ENCODE data around the gene RABL3. TPM values are rescaled to one million over a fixed set of nuclear protein-coding genes. Genes with fewer than 3 reads are reported as not detected.

The RABL3 gene
- total RNA-seq, 1 donor from 2014 or later, result 5.7 TPM

DNA sequence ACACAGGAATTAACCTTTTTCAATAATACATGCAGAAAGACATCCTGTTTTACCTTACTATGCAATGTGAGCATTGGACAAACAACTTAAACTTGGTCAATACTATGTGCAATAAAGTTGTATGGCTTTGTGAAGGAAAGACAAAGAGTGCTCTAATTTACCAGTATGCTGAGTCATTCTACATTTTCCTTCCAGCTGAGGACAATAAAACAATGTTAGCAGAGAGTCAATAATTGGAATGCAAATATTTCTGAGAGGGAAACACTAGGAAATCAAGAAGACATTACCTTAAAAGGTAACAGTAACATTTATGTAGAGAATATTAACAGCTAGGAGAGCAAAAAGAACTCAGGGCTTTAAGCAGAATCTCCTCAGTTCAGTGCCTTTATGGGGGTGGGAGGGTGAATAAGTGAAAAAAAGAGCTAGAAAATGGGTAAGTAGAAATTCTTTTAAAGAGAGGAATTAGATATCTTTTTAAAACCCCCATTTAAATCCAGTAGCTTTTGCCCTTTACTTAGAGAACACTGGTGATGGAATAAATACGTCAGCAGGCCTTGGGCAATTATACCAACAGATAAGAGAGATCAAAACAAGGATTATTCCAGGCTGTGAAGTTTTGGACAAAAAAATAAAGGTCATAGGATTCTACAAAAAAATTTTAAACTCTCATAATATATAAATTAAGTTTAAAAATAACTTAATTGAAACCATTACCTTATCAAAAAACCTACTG lies 48.7 kb downstream of the RABL3 start:
- Histone ChIP-seq H3K27ac (ENCODE audit: low read depth, low read length) (no peak overlapping the region), H3K36me3 (ENCODE audit: control insufficient read depth in 3 of 3, insufficient read depth in 3 of 3, low read length in 3 of 3) (peaks cover 3 to 20% (median 8%) of the 10 kb centered on the region in 3 donors), H3K27me3 (ENCODE audit: control insufficient read depth in 3 of 3, insufficient read depth in 3 of 3, low read length in 3 of 3) (no peaks in the 10 kb centered on the region), H3K4me3 (ENCODE audit: low read length in 3 of 3) (no peak overlapping the region), H3K9ac (ENCODE audit: low read depth in 1 of 3, low read length in 3 of 3) (no peak overlapping the region), H3K9me3 (ENCODE audit: control insufficient read depth in 3 of 3, low read length in 3 of 3) (no peaks in the 10 kb centered on the region), H3K4me1 (ENCODE audit: control insufficient read depth in 3 of 3, insufficient read depth in 3 of 3, low read length in 3 of 3) (no peaks in the 10 kb centered on the region)

DNA sequence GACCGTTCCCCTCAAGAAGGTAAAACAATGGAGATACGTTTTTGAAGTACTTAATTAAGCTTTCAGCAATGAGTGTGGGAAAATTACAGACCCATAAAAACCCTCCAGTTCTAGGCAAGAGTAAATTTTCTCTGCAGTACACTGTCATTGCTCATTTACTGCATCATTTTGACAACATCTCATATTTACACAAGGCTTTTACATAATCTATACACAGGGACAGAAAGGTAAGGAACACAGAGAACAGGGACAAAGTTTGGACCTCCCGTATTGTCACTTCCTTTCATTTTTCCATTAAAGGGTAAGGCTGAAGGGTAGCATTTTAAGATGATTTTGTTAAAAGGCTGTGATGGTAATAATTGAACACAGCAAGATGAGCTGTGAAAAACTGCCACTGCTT lies 52.9 kb downstream of the RABL3 start:
- no peak overlapping the region for H3K27ac ChIP-seq (ENCODE audit: low read depth, low read length)

DNA sequence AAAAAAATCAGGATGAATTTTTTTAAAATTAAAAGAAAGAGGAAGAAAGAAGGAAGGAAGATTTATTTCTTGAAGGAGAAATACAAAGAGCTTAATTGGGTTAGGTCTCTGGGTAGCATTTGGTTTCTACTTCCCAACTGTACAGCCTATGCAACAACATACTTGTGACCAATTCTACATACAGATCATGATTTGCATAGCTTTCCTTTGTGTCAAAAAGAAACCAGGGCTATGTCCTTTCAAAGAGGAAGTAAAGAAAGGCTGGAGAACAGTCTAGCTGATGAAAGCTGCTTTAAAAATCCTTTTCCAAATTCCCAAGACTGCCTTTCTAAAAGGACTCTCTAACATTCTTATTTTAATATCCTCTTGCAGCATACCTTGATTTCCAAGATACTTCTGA lies 54.2 kb downstream of the RABL3 start:
- H3K27ac ChIP-seq (ENCODE audit: low read depth, low read length), result no peak overlapping the region
- H3K9ac ChIP-seq (ENCODE audit: low read depth in 1 of 3, low read length in 3 of 3), result no peak overlapping the region
- H3K9me3 ChIP-seq (ENCODE audit: control insufficient read depth in 3 of 3, low read length in 3 of 3), result no peaks in the 10 kb centered on the region
- no peak overlapping the region for H3K4me3 ChIP-seq (ENCODE audit: low read length in 3 of 3)
- H3K27me3 ChIP-seq (ENCODE audit: control insufficient read depth in 3 of 3, insufficient read depth in 3 of 3, low read length in 3 of 3), result no peaks in the 10 kb centered on the region
- no peaks in the 10 kb centered on the region for H3K4me1 ChIP-seq (ENCODE audit: control insufficient read depth in 3 of 3, insufficient read depth in 3 of 3, low read length in 3 of 3)
- peaks cover 3 to 7% (median 5%) of the 10 kb centered on the region in 3 donors for H3K36me3 ChIP-seq (ENCODE audit: control insufficient read depth in 3 of 3, insufficient read depth in 3 of 3, low read length in 3 of 3)

More for the DNA sequence above, 52.9 kb downstream of the RABL3 start:
- Histone ChIP-seq H3K27me3 (ENCODE audit: control insufficient read depth in 3 of 3, insufficient read depth in 3 of 3, low read length in 3 of 3) (no peaks in the 10 kb centered on the region), H3K9me3 (ENCODE audit: control insufficient read depth in 3 of 3, low read length in 3 of 3) (no peaks in the 10 kb centered on the region), H3K4me1 (ENCODE audit: control insufficient read depth in 3 of 3, insufficient read depth in 3 of 3, low read length in 3 of 3) (no peaks in the 10 kb centered on the region), H3K4me3 (ENCODE audit: low read length in 3 of 3) (no peak overlapping the region), H3K36me3 (ENCODE audit: control insufficient read depth in 3 of 3, insufficient read depth in 3 of 3, low read length in 3 of 3) (peaks cover 3 to 7% (median 5%) of the 10 kb centered on the region in 3 donors), H3K9ac (ENCODE audit: low read depth in 1 of 3, low read length in 3 of 3) (no peak overlapping the region)

DNA sequence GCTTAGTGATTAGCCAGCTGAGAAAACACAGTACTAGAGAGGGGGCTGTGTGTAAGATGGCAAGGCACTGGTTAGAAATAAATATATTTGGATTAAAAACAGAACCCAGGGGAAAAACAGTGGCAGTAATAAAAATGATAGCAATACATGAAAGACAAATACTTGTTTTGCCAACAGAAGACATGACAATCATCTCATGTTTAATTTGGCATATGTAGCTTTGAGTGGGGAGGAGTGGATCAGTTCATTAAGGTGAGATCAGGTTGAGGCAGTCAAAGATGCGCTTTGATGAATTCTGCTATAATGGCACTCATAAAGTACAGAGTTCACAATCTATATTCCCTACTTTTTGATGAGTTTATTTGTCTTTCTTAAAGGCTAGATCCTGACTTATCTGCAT lies 56.9 kb downstream of the RABL3 start:
- Histone ChIP-seq H3K4me1 (ENCODE audit: control insufficient read depth in 3 of 3, insufficient read depth in 3 of 3, low read length in 3 of 3) (no peaks in the 10 kb centered on the region), H3K27me3 (ENCODE audit: control insufficient read depth in 3 of 3, insufficient read depth in 3 of 3, low read length in 3 of 3) (no peaks in the 10 kb centered on the region), H3K9me3 (ENCODE audit: control insufficient read depth in 3 of 3, low read length in 3 of 3) (peaks cover 0 to 2% (median 0%) of the 10 kb centered on the region in 3 donors), H3K9ac (ENCODE audit: low read depth in 1 of 3, low read length in 3 of 3) (no peak overlapping the region), H3K27ac (ENCODE audit: low read depth, low read length) (no peak overlapping the region), H3K4me3 (ENCODE audit: low read length in 3 of 3) (no peak overlapping the region), H3K36me3 (ENCODE audit: control insufficient read depth in 3 of 3, insufficient read depth in 3 of 3, low read length in 3 of 3) (peaks cover 3 to 5% (median 5%) of the 10 kb centered on the region in 3 donors)

DNA sequence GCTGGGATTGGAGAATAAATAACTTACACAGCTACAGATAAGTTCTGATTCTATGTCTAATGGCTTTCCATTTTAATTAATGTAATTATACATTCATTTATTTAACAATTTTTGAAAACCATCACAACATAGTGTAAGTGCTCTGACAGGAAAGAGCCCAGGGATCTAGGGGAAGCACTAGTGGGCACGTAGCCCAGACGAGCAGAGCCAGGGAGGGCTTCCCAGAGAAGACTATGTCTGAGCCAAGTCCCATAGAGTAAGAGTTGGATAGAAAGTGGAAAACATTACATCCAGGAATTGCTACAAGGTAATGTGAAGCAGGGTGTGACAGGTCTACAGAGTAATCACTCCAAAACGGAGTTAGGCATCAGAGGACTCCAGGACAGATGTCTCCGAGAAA lies 57.4 kb downstream of the RABL3 start:
- Histone ChIP-seq H3K9ac (ENCODE audit: low read depth in 1 of 3, low read length in 3 of 3) (no peak overlapping the region), H3K27me3 (ENCODE audit: control insufficient read depth in 3 of 3, insufficient read depth in 3 of 3, low read length in 3 of 3) (no peaks in the 10 kb centered on the region), H3K4me3 (ENCODE audit: low read length in 3 of 3) (no peak overlapping the region)

DNA sequence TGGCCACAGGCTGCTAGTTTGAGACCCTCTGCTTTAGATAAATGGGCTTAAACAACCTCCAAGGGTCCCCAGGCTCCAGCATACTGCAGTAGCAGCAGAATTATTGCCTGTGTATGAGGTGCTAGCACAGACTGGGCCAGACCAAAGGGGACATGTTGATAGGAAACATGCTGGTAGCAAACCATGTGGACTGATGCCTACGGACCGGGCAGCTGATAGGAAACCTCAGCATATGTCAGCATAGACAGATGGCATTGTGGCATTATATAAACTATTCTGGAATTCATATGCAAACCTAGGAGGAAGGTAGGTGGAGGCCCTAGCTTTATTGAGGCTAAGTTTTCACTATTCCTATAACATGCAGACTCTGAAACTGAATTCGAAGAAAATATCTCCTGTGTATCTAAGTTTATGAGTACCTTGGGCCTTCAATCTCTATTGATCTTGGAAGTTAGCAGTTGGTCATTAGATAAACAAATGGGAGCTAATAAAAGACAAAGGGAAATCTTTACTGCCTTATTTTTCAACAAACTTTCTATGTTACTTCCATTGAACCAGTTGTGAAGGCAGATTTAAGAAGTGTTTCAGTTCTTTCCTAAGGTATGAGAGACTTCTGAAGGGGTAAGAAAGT lies 58.5 kb downstream of the RABL3 start:
- H3K9me3 ChIP-seq (ENCODE audit: control insufficient read depth in 3 of 3, low read length in 3 of 3), result peaks cover 0 to 2% (median 0%) of the 10 kb centered on the region in 3 donors
- H3K4me1 ChIP-seq (ENCODE audit: control insufficient read depth in 3 of 3, insufficient read depth in 3 of 3, low read length in 3 of 3), result peaks cover 0 to 4% (median under 1%) of the 10 kb centered on the region in 3 donors
- no peak overlapping the region for H3K27ac ChIP-seq (ENCODE audit: low read depth, low read length)
- H3K27me3 ChIP-seq (ENCODE audit: control insufficient read depth in 3 of 3, insufficient read depth in 3 of 3, low read length in 3 of 3), result no peaks in the 10 kb centered on the region
- H3K9ac ChIP-seq (ENCODE audit: low read depth in 1 of 3, low read length in 3 of 3), result no peak overlapping the region
- H3K36me3 ChIP-seq (ENCODE audit: control insufficient read depth in 3 of 3, insufficient read depth in 3 of 3, low read length in 3 of 3), result no peaks in the 10 kb centered on the region
- H3K4me3 ChIP-seq (ENCODE audit: low read length in 3 of 3), result no peak overlapping the region

More for the DNA sequence above, 57.4 kb downstream of the RABL3 start:
- Histone ChIP-seq H3K4me1 (ENCODE audit: control insufficient read depth in 3 of 3, insufficient read depth in 3 of 3, low read length in 3 of 3) (no peaks in the 10 kb centered on the region), H3K27ac (ENCODE audit: low read depth, low read length) (no peak overlapping the region), H3K9me3 (ENCODE audit: control insufficient read depth in 3 of 3, low read length in 3 of 3) (peaks cover 0 to 2% (median 0%) of the 10 kb centered on the region in 3 donors), H3K36me3 (ENCODE audit: control insufficient read depth in 3 of 3, insufficient read depth in 3 of 3, low read length in 3 of 3) (peaks cover 3 to 5% (median 5%) of the 10 kb centered on the region in 3 donors)

DNA sequence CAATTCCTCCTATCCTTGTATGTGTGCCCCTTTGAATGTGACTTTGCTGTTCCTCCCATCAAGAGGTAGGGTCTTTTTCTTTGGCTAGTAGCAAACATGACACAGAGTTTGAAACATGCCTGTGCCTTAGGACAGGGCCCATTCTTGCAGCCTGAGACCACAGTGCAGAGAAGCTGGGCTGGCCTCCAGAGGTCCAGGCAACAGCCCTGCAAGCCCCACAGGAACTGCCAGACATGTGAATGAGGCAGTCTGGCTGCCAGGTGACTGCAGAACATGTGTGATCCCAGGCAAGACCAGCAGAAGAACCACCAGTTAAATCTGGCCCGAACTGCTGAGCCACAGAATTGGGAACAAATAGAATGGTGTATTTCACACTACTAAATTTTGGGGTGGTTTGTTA lies 59.1 kb downstream of the RABL3 start:
- H3K27me3 ChIP-seq (ENCODE audit: control insufficient read depth in 3 of 3, insufficient read depth in 3 of 3, low read length in 3 of 3), result no peaks in the 10 kb centered on the region
- H3K9ac ChIP-seq (ENCODE audit: low read depth in 1 of 3, low read length in 3 of 3), result no peak overlapping the region
- H3K9me3 ChIP-seq (ENCODE audit: control insufficient read depth in 3 of 3, low read length in 3 of 3), result peaks cover 0 to 2% (median 0%) of the 10 kb centered on the region in 3 donors
- H3K4me3 ChIP-seq (ENCODE audit: low read length in 3 of 3), result no peak overlapping the region
- H3K27ac ChIP-seq (ENCODE audit: low read depth, low read length), result no peak overlapping the region
- no peaks in the 10 kb centered on the region for H3K36me3 ChIP-seq (ENCODE audit: control insufficient read depth in 3 of 3, insufficient read depth in 3 of 3, low read length in 3 of 3)
- peaks cover 1 to 9% (median 6%) of the 10 kb centered on the region in 3 donors for H3K4me1 ChIP-seq (ENCODE audit: control insufficient read depth in 3 of 3, insufficient read depth in 3 of 3, low read length in 3 of 3)

DNA sequence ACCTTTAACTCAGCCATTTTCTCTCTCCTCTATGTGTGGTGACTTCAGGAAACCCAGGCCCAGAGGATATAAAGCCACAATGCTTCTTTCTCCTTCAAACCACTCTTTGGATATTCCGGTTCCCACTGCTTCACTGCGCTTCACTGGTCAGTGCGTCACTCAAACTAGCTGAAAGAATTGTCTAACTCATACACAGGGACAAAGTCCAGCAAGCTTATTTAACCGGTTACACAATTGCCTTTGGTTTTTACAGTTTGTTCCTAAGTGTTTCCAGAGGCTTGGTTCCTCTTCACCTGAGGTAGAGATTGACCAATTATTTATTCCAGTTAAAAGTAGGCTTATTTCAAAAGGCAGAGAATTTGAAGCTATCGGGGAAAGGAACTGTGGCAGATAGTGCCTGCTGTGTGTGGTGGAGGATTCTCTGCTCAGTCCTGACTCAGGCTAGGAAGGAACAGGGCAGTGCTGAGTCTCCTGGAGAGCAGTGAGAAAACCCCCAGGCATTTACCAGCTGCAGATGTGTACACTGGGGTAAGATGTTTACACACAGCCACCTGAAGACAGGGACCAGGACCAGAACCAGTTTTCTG lies 60.1 kb downstream of the RABL3 start, which contains the start of gene HGD:
Gene HGD, minus strand, starts transcription at position 145 of the 587 bp plus-strand sequence. Its CDS starts 128 bp downstream, at position 17.
- Histone ChIP-seq H3K4me3 (ENCODE audit: low read length in 3 of 3) (no peak within 1 kb of the TSS), H3K9me3 (ENCODE audit: control insufficient read depth in 3 of 3, low read length in 3 of 3) (peaks cover 0 to 2% (median 0%) of the 10 kb centered on the region in 3 donors), H3K36me3 (ENCODE audit: control insufficient read depth in 3 of 3, insufficient read depth in 3 of 3, low read length in 3 of 3) (no peaks in the 10 kb centered on the region), H3K27ac (ENCODE audit: low read depth, low read length) (no peak within 1 kb of the TSS), H3K4me1 (ENCODE audit: control insufficient read depth in 3 of 3, insufficient read depth in 3 of 3, low read length in 3 of 3) (peaks cover 3 to 11% (median 10%) of the 10 kb centered on the region in 3 donors), H3K9ac (ENCODE audit: low read depth in 1 of 3, low read length in 3 of 3) (no peak within 1 kb of the TSS), H3K27me3 (ENCODE audit: control insufficient read depth in 3 of 3, insufficient read depth in 3 of 3, low read length in 3 of 3) (no peaks in the 10 kb centered on the region)

DNA sequence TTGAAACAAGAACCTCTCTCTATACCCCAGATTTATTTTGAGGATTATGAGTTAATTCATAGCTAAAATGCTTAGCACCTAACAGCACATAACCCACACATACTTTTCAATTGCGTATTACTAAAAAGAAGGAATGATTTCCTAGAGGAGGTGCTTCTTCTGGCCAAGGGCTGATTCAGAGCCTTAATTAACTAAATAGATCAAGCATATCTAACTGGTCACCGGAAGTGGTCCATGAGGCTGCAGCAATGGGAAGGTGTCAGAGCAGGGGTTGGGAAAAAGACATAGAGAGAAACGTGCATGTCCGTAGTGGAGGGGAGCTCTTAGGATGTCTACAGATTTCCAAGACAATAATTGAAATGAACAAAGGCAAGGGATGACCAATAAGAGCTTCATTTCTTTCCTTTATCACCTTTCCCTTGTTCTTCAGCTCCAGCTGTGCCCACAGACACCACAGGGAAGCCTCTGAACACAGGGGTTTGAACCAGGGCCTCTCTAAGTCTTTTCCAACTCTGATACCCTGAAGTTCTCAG lies 60.7 kb downstream of the RABL3 start:
- Histone ChIP-seq H3K4me3 (ENCODE audit: low read length in 3 of 3) (no peak overlapping the region), H3K9ac (ENCODE audit: low read depth in 1 of 3, low read length in 3 of 3) (no peak overlapping the region), H3K27ac (ENCODE audit: low read depth, low read length) (no peak overlapping the region), H3K27me3 (ENCODE audit: control insufficient read depth in 3 of 3, insufficient read depth in 3 of 3, low read length in 3 of 3) (no peaks in the 10 kb centered on the region), H3K4me1 (ENCODE audit: control insufficient read depth in 3 of 3, insufficient read depth in 3 of 3, low read length in 3 of 3) (peaks cover 3 to 11% (median 10%) of the 10 kb centered on the region in 3 donors), H3K9me3 (ENCODE audit: control insufficient read depth in 3 of 3, low read length in 3 of 3) (peaks cover 0 to 2% (median 0%) of the 10 kb centered on the region in 3 donors), H3K36me3 (ENCODE audit: control insufficient read depth in 3 of 3, insufficient read depth in 3 of 3, low read length in 3 of 3) (no peaks in the 10 kb centered on the region)
